Measurements from ENCODE around the gene TUBG1.

- TF ChIP-seq CTCF (IDR thresholded peaks at IDR 0.05) (no peak), STAT6 (CRISPR knock-in tag; conservative IDR thresholded peaks at IDR 0.05; ENCODE audit: low read depth) (no peak), MLX (CRISPR knock-in tag; IDR thresholded peaks at IDR 0.05) (no peak), SP1 (CRISPR knock-in tag; conservative IDR thresholded peaks at IDR 0.05) (no peak), RELA (CRISPR knock-in tag; IDR thresholded peaks at IDR 0.05; ENCODE audit: borderline replicate concordance) (no peak), IRF2 (CRISPR knock-in tag; IDR thresholded peaks at IDR 0.05; ENCODE audit: borderline replicate concordance, low read depth) (no peak), CREB1 (CRISPR knock-in tag; IDR thresholded peaks at IDR 0.05) (no peak), ETV6 (CRISPR knock-in tag; IDR thresholded peaks at IDR 0.05) (no peak), HMGXB4 (CRISPR knock-in tag; IDR thresholded peaks at IDR 0.05) (no peak), CREM (CRISPR knock-in tag; IDR thresholded peaks at IDR 0.05) (no peak), NR2C2 (CRISPR knock-in tag; IDR thresholded peaks at IDR 0.05) (no peak), ATF6 (CRISPR knock-in tag; IDR thresholded peaks at IDR 0.05) (no peak)
- TF ChIP-seq, protein P1, sequence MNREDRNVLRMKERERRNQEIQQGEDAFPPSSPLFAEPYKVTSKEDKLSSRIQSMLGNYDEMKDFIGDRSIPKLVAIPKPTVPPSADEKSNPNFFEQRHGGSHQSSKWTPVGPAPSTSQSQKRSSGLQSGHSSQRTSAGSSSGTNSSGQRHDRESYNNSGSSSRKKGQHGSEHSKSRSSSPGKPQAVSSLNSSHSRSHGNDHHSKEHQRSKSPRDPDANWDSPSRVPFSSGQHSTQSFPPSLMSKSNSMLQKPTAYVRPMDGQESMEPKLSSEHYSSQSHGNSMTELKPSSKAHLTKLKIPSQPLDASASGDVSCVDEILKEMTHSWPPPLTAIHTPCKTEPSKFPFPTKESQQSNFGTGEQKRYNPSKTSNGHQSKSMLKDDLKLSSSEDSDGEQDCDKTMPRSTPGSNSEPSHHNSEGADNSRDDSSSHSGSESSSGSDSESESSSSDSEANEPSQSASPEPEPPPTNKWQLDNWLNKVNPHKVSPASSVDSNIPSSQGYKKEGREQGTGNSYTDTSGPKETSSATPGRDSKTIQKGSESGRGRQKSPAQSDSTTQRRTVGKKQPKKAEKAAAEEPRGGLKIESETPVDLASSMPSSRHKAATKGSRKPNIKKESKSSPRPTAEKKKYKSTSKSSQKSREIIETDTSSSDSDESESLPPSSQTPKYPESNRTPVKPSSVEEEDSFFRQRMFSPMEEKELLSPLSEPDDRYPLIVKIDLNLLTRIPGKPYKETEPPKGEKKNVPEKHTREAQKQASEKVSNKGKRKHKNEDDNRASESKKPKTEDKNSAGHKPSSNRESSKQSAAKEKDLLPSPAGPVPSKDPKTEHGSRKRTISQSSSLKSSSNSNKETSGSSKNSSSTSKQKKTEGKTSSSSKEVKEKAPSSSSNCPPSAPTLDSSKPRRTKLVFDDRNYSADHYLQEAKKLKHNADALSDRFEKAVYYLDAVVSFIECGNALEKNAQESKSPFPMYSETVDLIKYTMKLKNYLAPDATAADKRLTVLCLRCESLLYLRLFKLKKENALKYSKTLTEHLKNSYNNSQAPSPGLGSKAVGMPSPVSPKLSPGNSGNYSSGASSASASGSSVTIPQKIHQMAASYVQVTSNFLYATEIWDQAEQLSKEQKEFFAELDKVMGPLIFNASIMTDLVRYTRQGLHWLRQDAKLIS (CRISPR knock-in tag; IDR thresholded peaks at IDR 0.05; ENCODE audit: borderline replicate concordance): no peak
Observed at GRCh38 chr17:42639525-42640113, 30.1 kb downstream of the TUBG1 start.

Data from WTC11 (cell line).